Measurements from ENCODE around the gene BDP1. TPM values are rescaled to one million over a fixed set of nuclear protein-coding genes. Genes with fewer than 3 reads are reported as not detected.
"Not testable (repeated sequence)": the region's sequence is repeated elsewhere in the genome, so short reads cannot be mapped to it uniquely, and the experiment has no call there.

The BDP1 gene, protein sequence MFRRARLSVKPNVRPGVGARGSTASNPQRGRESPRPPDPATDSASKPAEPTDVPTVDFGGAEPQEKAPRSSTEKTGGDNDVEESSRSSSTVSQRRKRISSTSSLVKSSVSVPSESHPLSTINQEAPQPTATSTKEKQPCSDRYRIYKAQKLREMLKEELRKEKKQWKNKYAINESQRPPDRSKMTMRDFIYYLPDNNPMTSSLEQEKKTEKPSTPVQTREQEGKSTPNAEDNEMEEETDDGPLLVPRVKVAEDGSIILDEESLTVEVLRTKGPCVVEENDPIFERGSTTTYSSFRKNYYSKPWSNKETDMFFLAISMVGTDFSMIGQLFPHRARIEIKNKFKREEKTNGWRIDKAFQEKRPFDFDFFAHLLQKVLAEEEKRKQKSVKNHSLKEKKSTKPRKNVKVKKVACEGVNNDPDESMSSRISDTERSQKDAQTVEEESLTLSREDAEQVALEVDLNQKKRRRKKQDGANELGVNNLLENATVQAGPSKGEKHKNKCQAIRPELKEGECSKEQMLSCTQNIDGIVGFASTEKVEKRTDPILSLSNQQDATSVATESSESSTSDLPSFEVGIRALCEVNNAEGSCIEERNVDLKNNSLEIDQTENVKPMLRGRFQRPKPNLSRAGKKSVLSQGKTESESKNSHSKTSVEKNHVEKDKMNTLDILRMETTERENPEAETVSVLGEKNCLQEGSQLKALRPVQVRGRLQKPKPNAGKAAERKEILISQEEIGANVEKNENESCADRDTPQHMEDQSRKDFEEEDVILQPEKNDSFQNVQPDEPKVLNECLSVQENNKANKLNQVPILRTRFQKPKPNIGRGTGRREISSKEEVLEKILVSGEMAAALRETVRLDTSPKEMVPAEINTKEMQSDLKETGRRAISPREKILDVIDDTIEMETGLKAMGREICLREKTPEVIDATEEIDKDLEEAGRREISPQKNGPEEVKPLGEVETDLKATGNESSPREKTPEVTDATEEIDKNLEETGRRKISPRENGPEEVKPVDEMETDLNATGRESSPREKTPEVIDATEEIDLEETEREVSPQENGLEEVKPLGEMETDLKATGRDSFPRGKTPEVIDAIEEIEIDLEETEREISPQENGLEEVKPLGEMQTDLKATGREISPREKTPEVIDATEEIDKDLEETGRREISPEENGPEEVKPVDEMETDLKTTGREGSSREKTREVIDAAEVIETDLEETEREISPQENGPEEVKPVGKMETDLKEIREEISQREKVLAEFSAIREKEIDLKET (N-terminal part only)
- total RNA-seq: 10 to 100 TPM; 36.5 to 63.1 TPM
- 10 to 100 TPM; 27.3 to 35.1 TPM for polyA plus RNA-seq (ENCODE audit: insufficient read length in 2 of 2)
- long read RNA-seq, donor 1, transcript BDP1-203 (6 exons, 3,403 nt): major isoform, 6 of 6 reads
- long read RNA-seq, donor 1, partial matches to known transcripts: 0 of 6 reads
- long read RNA-seq, donor 1, other reads (novel, unspliced or antisense): 0 of 6 reads
- long read RNA-seq, donor 2, partial matches to known transcripts: 6 of 6 reads
- long read RNA-seq, donor 2, other reads (novel, unspliced or antisense): 0 of 6 reads
- long read RNA-seq, donor 3, partial matches to known transcripts: 13 of 16 reads
- long read RNA-seq, donor 3, other reads (novel, unspliced or antisense): 0 of 16 reads
- long read RNA-seq, donor 4, partial matches to known transcripts: 0 of 3 reads
- long read RNA-seq, donor 4, other reads (novel, unspliced or antisense): 0 of 3 reads

DNA sequence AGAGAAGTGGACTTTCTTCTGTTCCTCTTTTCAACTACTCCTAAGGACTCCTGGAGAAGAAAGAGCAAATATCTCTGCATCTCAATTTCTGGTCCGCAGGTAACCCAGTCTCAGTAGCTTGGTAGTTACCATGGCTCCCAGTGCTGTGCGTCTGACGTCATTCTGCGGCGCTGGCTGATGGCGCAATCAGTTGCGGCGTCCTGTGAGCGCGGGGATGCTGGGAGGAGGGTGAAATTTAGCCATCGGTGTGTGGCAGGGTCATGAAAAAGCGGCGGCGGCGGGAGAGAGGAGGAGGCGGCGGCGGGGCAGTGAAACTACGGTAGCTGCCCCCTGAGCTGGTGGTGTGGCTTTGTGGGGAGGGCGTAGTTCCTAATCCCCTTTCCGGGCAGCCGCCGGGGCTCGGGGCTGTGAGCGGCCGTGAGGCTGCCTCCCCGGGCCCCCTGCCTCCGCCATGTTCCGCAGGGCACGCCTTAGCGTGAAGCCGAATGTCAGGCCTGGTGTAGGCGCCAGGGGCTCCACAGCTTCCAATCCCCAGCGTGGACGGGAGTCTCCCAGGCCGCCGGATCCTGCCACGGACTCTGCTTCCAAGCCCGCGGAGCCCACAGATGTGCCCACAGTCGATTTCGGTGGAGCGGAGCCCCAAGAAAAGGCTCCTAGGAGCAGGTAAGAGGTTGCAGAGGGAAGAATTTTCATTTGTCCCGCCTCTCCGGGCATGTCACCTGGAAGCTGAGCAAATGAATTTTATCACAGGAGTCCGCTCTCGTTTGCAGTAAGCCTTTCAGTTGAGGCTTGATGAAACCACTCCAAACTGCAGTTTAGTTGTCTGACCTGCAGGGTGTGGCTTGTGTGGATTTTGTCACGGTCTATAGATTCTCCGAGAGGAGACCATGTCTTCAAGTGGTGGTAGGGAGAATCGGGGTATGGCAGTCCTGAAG is at the start of gene BDP1:
Gene BDP1, plus strand, starts transcription at position 225 of the 935 bp plus-strand sequence. Its CDS starts 227 bp downstream, at position 452.
- Histone ChIP-seq H3K4me3 (ENCODE audit: low read depth, low read length) (peak within 1 kb of the TSS; percentile 97), H3K9me3 (ENCODE audit: control insufficient read depth, insufficient read depth, low read length) (no peaks in the 10 kb centered on the region), H3K27ac (ENCODE audit: low read depth, low read length) (peak within 1 kb of the TSS; percentile 96), H3K27me3 (ENCODE audit: control insufficient read depth, insufficient read depth, low read length) (peaks cover 9% of the 10 kb centered on the region), H3K4me1 (ENCODE audit: control insufficient read depth, insufficient read depth, low read length) (peaks cover 9% of the 10 kb centered on the region), H3K36me3 (ENCODE audit: control insufficient read depth, insufficient read depth, low read length) (peaks cover 9% of the 10 kb centered on the region)
- WGBS (ENCODE audit: insufficient coverage): under 1% methylated on average over 45 of the region's 50 CpGs
- peak; percentile 93 to 99 (median 94) for DNase-seq (ENCODE audit: low read depth in 4 of 6, low spot score in 6 of 6)

DNA sequence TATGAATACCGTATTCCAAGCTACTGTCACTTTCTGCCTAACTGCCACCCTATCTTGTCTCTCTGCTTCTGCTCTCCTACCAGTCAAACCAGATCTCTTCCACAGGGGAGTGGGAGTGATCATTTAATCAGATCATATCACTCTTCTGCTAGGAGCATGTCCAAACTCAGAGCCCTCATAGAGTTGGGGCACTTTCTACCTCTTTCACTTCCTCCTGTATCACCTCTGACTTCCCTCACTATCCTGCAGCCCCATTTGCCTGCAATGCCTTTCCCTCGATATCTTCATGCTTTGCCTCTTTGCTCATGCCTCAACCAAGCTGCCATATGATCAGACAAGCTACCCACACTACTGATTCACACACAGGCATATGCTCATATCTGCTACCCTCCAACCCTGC is 45.4 kb upstream of the BDP1 start:
- H3K36me3 ChIP-seq (ENCODE audit: control insufficient read depth, insufficient read depth, low read length); H3K27me3 ChIP-seq (ENCODE audit: control insufficient read depth, insufficient read depth, low read length); H3K27ac ChIP-seq (ENCODE audit: low read depth, low read length); H3K4me1 ChIP-seq (ENCODE audit: control insufficient read depth, insufficient read depth, low read length); H3K4me3 ChIP-seq (ENCODE audit: low read depth, low read length); H3K9me3 ChIP-seq (ENCODE audit: control insufficient read depth, insufficient read depth, low read length); DNase-seq (ENCODE audit: low read depth in 4 of 6, low spot score in 6 of 6): not testable (repeated sequence)
- 72% methylated on average over 2 of the region's 2 CpGs for WGBS (ENCODE audit: insufficient coverage)

DNA sequence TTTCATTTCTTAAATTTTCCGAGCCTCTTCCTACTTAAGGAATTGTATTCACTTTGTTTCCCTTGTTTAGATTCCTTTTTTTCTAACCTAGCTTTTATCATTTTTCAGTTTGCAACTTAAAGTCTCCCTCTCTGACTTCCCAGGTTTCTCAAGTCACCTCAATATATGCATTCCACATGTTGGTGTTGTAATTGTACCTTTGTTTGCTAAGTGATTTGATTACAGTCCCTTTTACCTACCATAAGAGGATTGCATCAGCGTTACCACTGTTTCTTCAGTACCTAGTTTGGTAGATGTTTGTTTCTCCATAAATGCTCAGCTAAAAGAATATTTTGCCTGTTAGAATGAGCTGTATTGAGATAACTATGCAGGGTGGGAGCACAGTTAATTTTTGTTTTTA is 39.8 kb upstream of the BDP1 start:
- H3K4me1 ChIP-seq (ENCODE audit: control insufficient read depth, insufficient read depth, low read length); H3K27me3 ChIP-seq (ENCODE audit: control insufficient read depth, insufficient read depth, low read length); H3K36me3 ChIP-seq (ENCODE audit: control insufficient read depth, insufficient read depth, low read length); H3K4me3 ChIP-seq (ENCODE audit: low read depth, low read length); DNase-seq (ENCODE audit: low read depth in 4 of 6, low spot score in 6 of 6); H3K27ac ChIP-seq (ENCODE audit: low read depth, low read length); H3K9me3 ChIP-seq (ENCODE audit: control insufficient read depth, insufficient read depth, low read length): not testable (repeated sequence)
- WGBS (ENCODE audit: insufficient coverage): no CpG with 5 or more reads among the region's 2 CpGs

DNA sequence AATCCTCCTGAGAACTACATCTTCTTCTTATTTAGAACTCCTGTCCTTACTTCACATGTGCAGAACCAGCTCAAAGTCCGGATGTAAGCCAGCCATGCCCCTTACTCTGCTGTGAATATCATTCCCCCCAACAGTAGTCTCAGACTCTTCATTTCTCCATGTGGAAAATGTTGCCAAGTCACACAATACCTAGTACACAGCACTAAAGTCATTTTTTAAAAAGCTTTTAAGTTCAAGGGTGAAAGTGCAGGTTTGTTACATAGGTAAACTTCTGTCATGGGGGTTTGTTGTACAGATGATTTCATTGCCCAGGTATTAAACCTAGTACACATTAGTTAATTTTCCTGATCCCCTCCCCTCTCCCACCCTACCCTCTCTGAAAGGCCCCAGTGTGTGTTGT is 37.4 kb upstream of the BDP1 start:
- not testable (repeated sequence) for H3K4me1 ChIP-seq (ENCODE audit: control insufficient read depth, insufficient read depth, low read length); H3K9me3 ChIP-seq (ENCODE audit: control insufficient read depth, insufficient read depth, low read length); DNase-seq (ENCODE audit: low read depth in 4 of 6, low spot score in 6 of 6); H3K4me3 ChIP-seq (ENCODE audit: low read depth, low read length); H3K36me3 ChIP-seq (ENCODE audit: control insufficient read depth, insufficient read depth, low read length); H3K27me3 ChIP-seq (ENCODE audit: control insufficient read depth, insufficient read depth, low read length); H3K27ac ChIP-seq (ENCODE audit: low read depth, low read length)
- 67% methylated on average over 1 of the region's 1 CpG for WGBS (ENCODE audit: insufficient coverage)

DNA sequence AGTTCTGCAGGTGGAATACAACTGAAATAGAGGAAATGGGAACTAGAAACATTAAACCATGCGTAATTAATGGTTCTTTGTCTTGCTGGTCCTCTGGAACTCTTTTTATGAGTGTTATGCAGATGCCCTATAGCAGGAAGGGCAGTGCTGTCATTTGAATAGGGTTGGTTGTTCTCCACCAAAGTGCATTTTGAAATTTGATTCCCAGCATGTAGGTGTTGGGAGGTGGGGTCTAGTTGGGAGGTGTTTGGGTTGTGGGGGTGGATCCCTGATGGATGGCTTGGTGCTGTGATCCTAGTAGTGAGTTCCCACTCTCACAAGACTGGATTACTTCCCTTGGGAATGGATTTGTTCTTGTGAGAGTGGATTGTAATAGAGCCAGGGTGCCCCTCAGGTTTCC is 34.2 kb upstream of the BDP1 start:
- DNase-seq (ENCODE audit: low read depth in 4 of 6, low spot score in 6 of 6); H3K36me3 ChIP-seq (ENCODE audit: control insufficient read depth, insufficient read depth, low read length); H3K27me3 ChIP-seq (ENCODE audit: control insufficient read depth, insufficient read depth, low read length); H3K4me3 ChIP-seq (ENCODE audit: low read depth, low read length); H3K4me1 ChIP-seq (ENCODE audit: control insufficient read depth, insufficient read depth, low read length); H3K9me3 ChIP-seq (ENCODE audit: control insufficient read depth, insufficient read depth, low read length); H3K27ac ChIP-seq (ENCODE audit: low read depth, low read length): not testable (repeated sequence)
- no CpG with 5 or more reads among the region's 1 CpG for WGBS (ENCODE audit: insufficient coverage)

DNA sequence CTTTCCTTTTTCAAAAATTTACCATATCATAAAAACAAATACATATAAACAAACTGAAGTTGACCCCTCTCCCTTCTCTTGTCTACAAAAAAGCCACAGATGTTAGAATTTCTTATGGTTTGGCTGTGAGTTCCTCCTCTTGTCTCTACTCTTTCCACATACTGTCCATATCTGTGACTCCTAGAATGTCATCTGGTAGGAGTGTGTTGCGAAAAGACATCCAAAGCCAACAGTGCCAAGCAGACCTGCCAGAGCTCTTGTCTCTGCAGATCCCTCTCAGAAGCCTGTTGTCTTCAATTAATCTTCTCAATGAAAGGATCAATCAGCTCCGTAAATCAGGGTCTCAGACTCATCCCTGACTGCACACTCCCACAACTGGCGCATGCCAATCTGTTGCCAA is 31.6 kb upstream of the BDP1 start:
- not testable (repeated sequence) for DNase-seq (ENCODE audit: low read depth in 4 of 6, low spot score in 6 of 6); H3K27me3 ChIP-seq (ENCODE audit: control insufficient read depth, insufficient read depth, low read length); H3K9me3 ChIP-seq (ENCODE audit: control insufficient read depth, insufficient read depth, low read length); H3K27ac ChIP-seq (ENCODE audit: low read depth, low read length); H3K4me1 ChIP-seq (ENCODE audit: control insufficient read depth, insufficient read depth, low read length); H3K36me3 ChIP-seq (ENCODE audit: control insufficient read depth, insufficient read depth, low read length); H3K4me3 ChIP-seq (ENCODE audit: low read depth, low read length)
- 100% methylated on average over 1 of the region's 3 CpGs for WGBS (ENCODE audit: insufficient coverage)

DNA sequence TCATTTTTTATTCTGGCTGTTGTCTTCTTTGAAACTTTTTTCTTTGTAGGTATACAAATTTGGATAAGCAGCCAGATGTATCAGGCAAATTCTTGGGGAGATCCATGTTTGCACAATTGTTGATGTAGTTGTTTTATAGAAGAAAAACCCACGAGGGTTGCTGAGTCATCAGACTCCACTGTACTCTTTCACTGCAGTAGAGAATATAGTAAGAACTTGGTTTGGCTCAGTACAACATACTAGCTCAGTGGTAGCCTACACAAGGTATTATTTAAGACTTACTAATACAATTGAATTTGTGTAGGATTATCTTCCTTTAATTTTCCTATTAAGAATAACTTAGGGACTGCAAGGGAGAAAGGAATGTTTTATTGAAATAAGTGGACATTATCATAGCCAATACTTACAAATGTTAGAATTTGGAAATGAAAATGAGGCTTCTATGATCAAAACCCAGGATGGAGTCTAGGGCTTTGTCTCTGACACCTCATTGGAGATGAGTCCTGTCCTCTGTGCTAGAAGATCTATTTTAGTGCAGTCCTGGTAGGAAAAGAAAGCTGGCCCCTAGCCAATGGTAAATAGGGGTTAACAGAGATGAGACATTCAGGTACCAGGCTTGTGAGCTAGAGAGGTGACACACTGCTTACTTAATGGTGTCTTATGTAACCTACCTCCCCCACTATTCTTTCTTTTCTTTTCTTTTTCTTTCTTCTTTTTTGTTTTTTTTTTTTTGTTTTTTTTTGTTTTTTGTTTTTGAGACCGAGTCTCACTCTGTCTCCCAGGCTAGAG is 28.6 kb upstream of the BDP1 start:
- H3K36me3 ChIP-seq (ENCODE audit: control insufficient read depth, insufficient read depth, low read length); DNase-seq (ENCODE audit: low read depth in 4 of 6, low spot score in 6 of 6); H3K9me3 ChIP-seq (ENCODE audit: control insufficient read depth, insufficient read depth, low read length); H3K4me3 ChIP-seq (ENCODE audit: low read depth, low read length); H3K27ac ChIP-seq (ENCODE audit: low read depth, low read length); H3K4me1 ChIP-seq (ENCODE audit: control insufficient read depth, insufficient read depth, low read length); H3K27me3 ChIP-seq (ENCODE audit: control insufficient read depth, insufficient read depth, low read length): not testable (repeated sequence)
- no CpG with 5 or more reads among the region's 2 CpGs for WGBS (ENCODE audit: insufficient coverage)

DNA sequence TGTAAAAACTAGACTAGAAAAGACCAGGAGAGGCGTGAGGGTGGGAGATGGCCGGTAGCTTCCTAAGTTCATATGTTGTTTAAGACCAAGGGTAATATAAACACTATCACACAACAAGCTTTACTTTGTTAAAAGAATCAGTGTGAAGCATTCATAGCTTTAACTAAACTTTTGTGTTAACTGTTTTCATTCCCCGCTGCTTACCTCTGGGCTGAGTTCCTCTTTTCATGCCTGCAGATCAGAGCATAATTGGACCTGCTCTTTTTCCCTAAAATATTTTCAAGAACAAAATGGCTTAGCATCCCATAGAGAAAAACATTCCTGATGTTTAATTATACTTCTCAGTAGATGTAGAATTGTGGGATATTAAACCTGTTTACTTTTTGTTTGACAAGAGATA is 23.0 kb upstream of the BDP1 start:
- H3K27me3 ChIP-seq (ENCODE audit: control insufficient read depth, insufficient read depth, low read length); H3K4me1 ChIP-seq (ENCODE audit: control insufficient read depth, insufficient read depth, low read length); H3K27ac ChIP-seq (ENCODE audit: low read depth, low read length); H3K4me3 ChIP-seq (ENCODE audit: low read depth, low read length); H3K36me3 ChIP-seq (ENCODE audit: control insufficient read depth, insufficient read depth, low read length); DNase-seq (ENCODE audit: low read depth in 4 of 6, low spot score in 6 of 6); H3K9me3 ChIP-seq (ENCODE audit: control insufficient read depth, insufficient read depth, low read length): not testable (repeated sequence)
- no CpG with 5 or more reads among the region's 3 CpGs for WGBS (ENCODE audit: insufficient coverage)

All from spinal cord (tissue), 10 donors.